Lower leg skin (tissue), 4 donors: ENCODE results near the gene BPIFB1. TPM values are rescaled to one million over a fixed set of nuclear protein-coding genes. Genes with fewer than 3 reads are reported as not detected.

Source experiments
- DNase-seq, 2 donors: peaks; one replicate each; pipeline ENCODE4 v3.0.0-alpha.2; 2019; ENCODE audit warnings: low spot score in 2 of 2
- H3K4me3 ChIP-seq: fragments of 200-600 bp; sonication (generic); 2 replicates; pipeline ENCODE4 v1.5.1; 2017; ENCODE audit warnings: mild to moderate bottlenecking, low read depth; ENCODE audit not compliant: poor library complexity, severe bottlenecking
- CTCF ChIP-seq, 3 donors: fragments of 450-650 bp; IDR thresholded peaks; one replicate each; pipeline ENCODE4 v1.5.1; 2016; ENCODE audit warnings: antibody characterized with exemption in 3 of 3, mild to moderate bottlenecking in 3 of 3, moderate library complexity in 2 of 3
- POLR2A ChIP-seq, 2 donors: fragments of 450-650 bp; IDR thresholded peaks; one replicate each; pipeline ENCODE4 v1.6.1; 2016 to 2017; ENCODE audit warnings: antibody characterized with exemption in 2 of 2, mild to moderate bottlenecking in 1 of 2, moderate library complexity in 1 of 2
- WGBS, 2 donors: methylation state at CpG; one replicate each; pipeline ENCODE4 v1.1.5; 2018; 5-methylcytosine and 5-hydroxymethylcytosine counted together
- intact Hi-C: fragments of 100-400 bp; cut with DNase I; formaldehyde crosslinking; loops from one replicate; pipeline ENCODE4 v1.15.0; 2023; ENCODE audit warnings: low total_unique reads
- total RNA-seq, 4 donors: library from RNA; depleted of rRNA; stranded (reverse); fragments of >200 nt; gene quantifications; one replicate each; pipeline ENCODE4 v1.1.0, GENCODE V29; 2016

Gene BPIFB1
- total RNA-seq, 4 donors from 2014 or later: not detected

- 62 to 98% methylated on average over 3 of the region's 3 CpGs for WGBS, 2 donors
- H3K4me3 ChIP-seq: no peak overlapping the region
- TF ChIP-seq CTCF (IDR thresholded peaks at IDR 0.05) (no peak), POLR2A (IDR thresholded peaks at IDR 0.05) (no peak)
- no peak for DNase-seq
- intact Hi-C loops: no loop called here
Measured at GRCh38 chr20:33351696-33352095, 68.7 kb downstream of the BPIFB1 start.

- TF ChIP-seq POLR2A (IDR thresholded peaks at IDR 0.05) (no peak), CTCF (IDR thresholded peaks at IDR 0.05) (no peak)
- intact Hi-C loops: no loop called here
- DNase-seq: no peak
- 79 to 84% methylated on average over 16 of the region's 16 CpGs for WGBS, 2 donors
- no peak overlapping the region for H3K4me3 ChIP-seq
Measured at GRCh38 chr20:33352258-33353012, 69.4 kb downstream of the BPIFB1 start.

- 89 to 95% methylated on average over 4 of the region's 4 CpGs for WGBS, 2 donors
- DNase-seq: no peak
- H3K4me3 ChIP-seq: no peak overlapping the region
- no peak for TF ChIP-seq POLR2A (IDR thresholded peaks at IDR 0.05)
- TF ChIP-seq CTCF (IDR thresholded peaks at IDR 0.05): no peak
- intact Hi-C loops: no loop called here
Measured at GRCh38 chr20:33353013-33353402, 70.0 kb downstream of the BPIFB1 start.

Other genes with a start within 250 kb of the BPIFB1 start
- gene BPIFB3, start 229.3 kb upstream of the BPIFB1 start, total RNA-seq: not detected
- not detected for gene BPIFB4, start 203.6 kb upstream of the BPIFB1 start, total RNA-seq
- not detected for gene BPIFA2, start 115.1 kb upstream of the BPIFB1 start, total RNA-seq
- gene BPIFA3, start 65.9 kb upstream of the BPIFB1 start, total RNA-seq: not detected
- not detected for gene BPIFA1, start 47.2 kb upstream of the BPIFB1 start, total RNA-seq
- gene CDK5RAP1, start 118.3 kb downstream of the BPIFB1 start, total RNA-seq: 10 to 100 TPM; 22.3 to 33.3 (median 25.4) TPM
- 10 to 100 TPM; 13.0 to 22.6 (median 17.8) TPM for gene SNTA1, start 160.5 kb downstream of the BPIFB1 start, total RNA-seq
- 10 to 100 TPM; 17.2 to 24.6 (median 21.7) TPM for gene CBFA2T2, start 206.9 kb downstream of the BPIFB1 start, total RNA-seq